DOHH2 (cell line): ENCODE data around the gene RPS29.

Experiments used
- H3F3A ChIP-seq: fragments of 200-600 bp; sonication (generic), shearing (Covaris generic); 2 replicates; pipeline ENCODE4 v1.6.0; 2016; ENCODE audit warnings: antibody characterized with exemption, mild to moderate bottlenecking; ENCODE audit not compliant: control insufficient read depth, insufficient read depth
- H3K27ac ChIP-seq: fragments of 200-600 bp; sonication (generic); 2 replicates; pipeline ENCODE4 v1.5.1; 2014; ENCODE audit warnings: low read depth, mild to moderate bottlenecking, low read length, moderate library complexity
- H3K27me3 ChIP-seq: fragments of 200-600 bp; sonication (generic); 2 replicates; pipeline ENCODE4 v1.6.1; 2014; ENCODE audit warnings: mild to moderate bottlenecking, low read length, mixed read lengths; ENCODE audit not compliant: control insufficient read depth
- H3K36me3 ChIP-seq: fragments of 200-600 bp; sonication (generic); 2 replicates; pipeline ENCODE4 v1.6.1; 2014; ENCODE audit warnings: mild to moderate bottlenecking, low read length, moderate library complexity, mixed read lengths; ENCODE audit not compliant: control insufficient read depth
- H3K4me1 ChIP-seq: fragments of 200-600 bp; sonication (generic); 2 replicates; pipeline ENCODE4 v1.6.1; 2014; ENCODE audit warnings: mild to moderate bottlenecking, low read length, mixed read lengths; ENCODE audit not compliant: control insufficient read depth
- H3K4me2 ChIP-seq: fragments of 200-600 bp; sonication (generic); 2 replicates; pipeline ENCODE4 v1.6.0; 2014; ENCODE audit warnings: mild to moderate bottlenecking, low read length, moderate library complexity
- H3K4me3 ChIP-seq: fragments of 200-600 bp; sonication (generic); 2 replicates; pipeline ENCODE4 v1.5.1; 2014; ENCODE audit warnings: mild to moderate bottlenecking, low read length, mixed read lengths
- H3K79me2 ChIP-seq: fragments of 200-600 bp; sonication (generic); 2 replicates; pipeline ENCODE4 v1.6.1; 2014; ENCODE audit warnings: mild to moderate bottlenecking, low read length, mixed read lengths; ENCODE audit not compliant: control insufficient read depth
- H3K9me2 ChIP-seq: fragments of 200-600 bp; sonication (generic); replicated peaks from 2 replicates; pipeline ENCODE4 v1.6.1; 2014; ENCODE audit warnings: mild to moderate bottlenecking, low read length, mixed read lengths; ENCODE audit not compliant: control insufficient read depth
- H3K9me3 ChIP-seq: fragments of 200-600 bp; sonication (generic); 2 replicates; pipeline ENCODE4 v1.6.1; 2014; ENCODE audit warnings: antibody characterized with exemption, low read length, mixed read lengths; ENCODE audit not compliant: control insufficient read depth, insufficient read depth
- H4K20me1 ChIP-seq: fragments of 200-600 bp; sonication (generic); 2 replicates; pipeline ENCODE4 v1.6.0; 2014; ENCODE audit warnings: low read depth, mild to moderate bottlenecking, antibody characterized with exemption, low read length, moderate library complexity; ENCODE audit not compliant: control insufficient read depth, insufficient read depth
- CTCF ChIP-seq: fragments of 200-600 bp; sonication (generic); IDR thresholded peaks from one replicate; pipeline ENCODE4 v1.5.1; 2014; ENCODE audit warnings: antibody characterized with exemption, mild to moderate bottlenecking, low read depth, low read length; ENCODE audit not compliant: poor library complexity, severe bottlenecking
- EZH2phosphoT487 ChIP-seq: fragments of 200-600 bp; sonication (generic); IDR thresholded peaks from 2 replicates; pipeline ENCODE4 v1.6.1; 2017; ENCODE audit warnings: borderline replicate concordance, mild to moderate bottlenecking, antibody characterized with exemption, low read length, moderate library complexity, mixed read lengths

Gene RPS29

GRCh38 chr14:49617852-49618519, 31.8 kb upstream of the RPS29 start:
- Histone ChIP-seq H3K4me1 (peaks cover 28% of the 10 kb centered on the region), H3K27ac (0 out of 2 replicates have a peak overlapping the region, but pooled peaks have one; percentile 1), H3K79me2 (peaks cover 85% of the 10 kb centered on the region), H3K36me3 (peaks cover 82% of the 10 kb centered on the region), H3K9me3 (no peaks in the 10 kb centered on the region), H4K20me1 (peaks cover 25% of the 10 kb centered on the region; the same call in 1 of the 2 replicates), H3F3A (peaks cover 37% of the 10 kb centered on the region), H3K4me2 (peak overlapping the region; percentile 85), H3K27me3 (no peaks in the 10 kb centered on the region), H3K4me3 (no peak overlapping the region; the same call in 1 of the 2 replicates), H3K9me2 (no peaks in the 10 kb centered on the region)
- TF ChIP-seq EZH2phosphoT487: no peak
- no peak for TF ChIP-seq CTCF

- H3F3A ChIP-seq: peaks cover 44% of the 10 kb centered on the region
- peaks cover 84% of the 10 kb centered on the region for H3K79me2 ChIP-seq
- peaks cover 9% of the 10 kb centered on the region; the same call in 1 of the 2 replicates for H4K20me1 ChIP-seq
- no peak overlapping the region for H3K4me2 ChIP-seq
- peaks cover 80% of the 10 kb centered on the region for H3K36me3 ChIP-seq
- H3K4me3 ChIP-seq: no peak overlapping the region
- TF ChIP-seq CTCF: no peak
- no peaks in the 10 kb centered on the region for H3K27me3 ChIP-seq
- H3K9me3 ChIP-seq: no peaks in the 10 kb centered on the region
- H3K4me1 ChIP-seq: peaks cover 32% of the 10 kb centered on the region
- H3K9me2 ChIP-seq: no peaks in the 10 kb centered on the region
- no peak overlapping the region for H3K27ac ChIP-seq
Observed at GRCh38 chr14:49615776-49616175, 29.6 kb upstream of the RPS29 start.

GRCh38 chr14:49614196-49614595, 28.0 kb upstream of the RPS29 start:
- 0 out of 2 replicates have a peak, but pooled peaks cover 5% of the 10 kb centered on the region for H4K20me1 ChIP-seq
- H3K79me2 ChIP-seq: peaks cover 85% of the 10 kb centered on the region
- H3K4me1 ChIP-seq: peaks cover 37% of the 10 kb centered on the region
- H3K27ac ChIP-seq: no peak overlapping the region
- no peak overlapping the region for H3K4me3 ChIP-seq
- no peaks in the 10 kb centered on the region for H3K9me3 ChIP-seq
- H3F3A ChIP-seq: peaks cover 44% of the 10 kb centered on the region
- no peaks in the 10 kb centered on the region for H3K9me2 ChIP-seq
- H3K36me3 ChIP-seq: peaks cover 78% of the 10 kb centered on the region
- no peak for TF ChIP-seq EZH2phosphoT487
- no peak for TF ChIP-seq CTCF
- H3K27me3 ChIP-seq: no peaks in the 10 kb centered on the region
- H3K4me2 ChIP-seq: no peak overlapping the region
